GM12875 (cell line): ENCODE data around the gene ZDHHC14.

Experiments used
- H3K4me3 ChIP-seq: one replicate; pipeline ENCODE4 v1.5.1; 2011; ENCODE audit warnings: low read depth, low read length, control low read depth
- CTCF ChIP-seq: IDR thresholded peaks from 2 replicates; pipeline ENCODE4 v1.5.1; 2011; ENCODE audit warnings: low read depth, mild to moderate bottlenecking, control low read depth, inconsistent platforms, low read length, moderate library complexity, borderline replicate concordance; ENCODE audit not compliant: insufficient read depth

ZDHHC14 gene

GRCh38 chr6:157539900-157540752 is 159.1 kb downstream of the ZDHHC14 start:
- no peak for TF ChIP-seq CTCF
- H3K4me3 ChIP-seq = no peak overlapping the region

GRCh38 chr6:157541618-157542413 is 160.8 kb downstream of the ZDHHC14 start:
- no peak for TF ChIP-seq CTCF
- no peak overlapping the region for H3K4me3 ChIP-seq

GRCh38 chr6:157542414-157543160 is 161.6 kb downstream of the ZDHHC14 start:
- no peak for TF ChIP-seq CTCF
- no peak overlapping the region for H3K4me3 ChIP-seq

GRCh38 chr6:157546321-157546720 is 165.3 kb downstream of the ZDHHC14 start:
- no peak for TF ChIP-seq CTCF
- no peak overlapping the region for H3K4me3 ChIP-seq

GRCh38 chr6:157547112-157547511 is 166.1 kb downstream of the ZDHHC14 start:
- no peak overlapping the region for H3K4me3 ChIP-seq

More at GRCh38 chr6:157547112-157547511, 166.1 kb downstream of the ZDHHC14 start:
- TF ChIP-seq CTCF = no peak
